ENCODE data around the gene PSG3.
"Not testable (repeated sequence)": the region's sequence is repeated elsewhere in the genome, so short reads cannot be mapped to it uniquely, and the experiment has no call there.

Gene PSG3

GRCh38 chr19:42740381-42740780 lies at the start of gene PSG3:
TSS of gene PSG3 (minus strand) at chr19:42740481. CDS start at chr19:42740384, 97 bp downstream.
- H3K27ac ChIP-seq: not testable (repeated sequence)

GRCh38 chr19:42788766-42789165 lies 48.5 kb upstream of the PSG3 start:
- H3K27ac ChIP-seq: not testable (repeated sequence)

DNA sequence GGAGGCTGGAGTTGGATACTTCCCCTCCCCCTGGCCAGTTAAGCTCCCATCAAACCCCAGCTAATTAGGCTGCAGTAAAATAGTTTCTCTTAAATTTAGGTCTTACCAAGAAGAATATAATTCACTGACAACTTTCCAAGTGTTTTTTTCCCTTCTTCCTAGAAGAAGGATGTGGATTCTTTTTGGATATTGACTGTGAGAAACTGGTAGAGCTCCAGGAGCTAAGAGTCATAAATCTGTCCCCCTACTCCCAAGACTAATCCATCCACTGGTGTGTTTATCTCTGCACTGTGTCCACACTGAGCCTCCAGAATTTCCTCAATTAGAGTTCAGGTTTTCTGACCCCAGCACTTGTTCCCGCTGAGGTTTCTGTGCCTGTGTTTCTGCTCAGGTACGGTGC lies 47.5 kb upstream of the PSG3 start:
- not testable (repeated sequence) for H3K27ac ChIP-seq

DNA sequence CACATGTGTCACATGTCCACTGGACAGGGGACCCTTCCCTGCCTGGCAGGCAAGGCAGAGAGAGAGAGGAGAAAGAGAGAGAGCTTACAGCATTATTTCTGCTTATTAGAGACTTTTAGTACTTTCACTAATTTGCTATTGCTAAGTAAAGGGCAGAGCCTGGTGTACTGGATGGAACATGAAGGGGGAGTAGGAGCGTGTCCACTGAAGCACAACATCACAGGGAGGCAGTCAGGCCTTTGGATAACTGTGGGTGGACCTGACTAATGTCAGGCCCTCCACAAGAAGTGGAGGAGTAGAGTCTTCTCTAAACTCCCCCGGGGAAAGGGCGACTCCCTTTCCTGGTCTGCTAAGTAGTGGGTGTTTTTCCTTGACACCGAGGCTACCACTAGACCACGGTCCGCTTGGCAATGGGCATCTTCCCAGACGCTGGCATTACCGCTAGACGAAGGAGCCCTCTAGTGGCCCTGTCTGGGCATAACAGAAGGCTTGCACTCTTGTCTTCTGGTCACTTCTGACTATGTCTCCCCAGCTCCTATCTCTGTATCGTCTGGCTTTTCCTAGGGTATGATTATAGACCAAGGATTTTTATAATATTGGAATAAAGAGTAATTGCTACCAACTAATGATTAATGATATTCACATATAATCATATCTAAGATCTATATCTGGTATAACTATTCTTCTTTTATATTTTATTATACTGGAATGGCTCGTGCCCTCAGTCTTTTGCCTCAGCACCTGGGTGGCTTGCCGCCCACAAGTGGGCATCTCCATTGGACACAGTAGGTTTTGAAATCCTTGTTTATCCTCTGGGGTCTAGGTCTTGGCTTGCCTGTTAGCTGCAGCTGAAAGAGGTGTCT lies 36.7 kb upstream of the PSG3 start:
- TF ChIP-seq CTCF (conservative IDR thresholded peaks at IDR 0.05): peak; percentile 95

DNA sequence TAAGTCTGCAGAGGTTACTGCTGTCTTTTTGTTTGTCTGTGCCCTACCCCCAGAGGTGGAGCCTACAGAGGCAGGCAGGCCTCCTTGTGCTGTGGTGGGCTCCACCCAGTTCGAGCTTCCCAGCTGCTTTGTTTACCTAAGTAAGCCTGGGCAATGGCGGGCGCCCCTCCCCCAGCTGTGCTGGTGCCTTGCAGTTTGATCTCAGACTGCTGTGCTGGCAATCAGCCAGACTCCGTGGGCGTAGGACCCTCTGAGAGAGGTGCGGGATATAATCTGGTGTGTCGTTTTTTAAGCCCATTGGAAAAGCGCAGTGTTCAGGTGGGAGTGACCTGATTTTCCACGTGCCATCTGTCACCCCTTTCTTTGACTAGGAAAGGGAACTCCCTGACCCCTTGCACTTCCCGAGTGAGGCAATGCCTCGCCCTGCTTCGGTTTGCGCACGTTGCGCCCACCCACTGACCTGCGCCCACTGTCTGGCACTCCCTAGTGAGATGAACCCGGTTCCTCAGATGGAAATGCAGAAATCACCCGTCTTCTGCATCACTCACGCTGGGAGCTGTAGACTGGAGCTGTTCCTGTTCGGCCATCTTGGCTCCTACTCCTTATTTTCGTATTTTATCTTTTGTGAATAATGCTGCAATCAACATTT lies 34.4 kb upstream of the PSG3 start:
- H3K27ac ChIP-seq: not testable (repeated sequence)

More for the DNA sequence above, 36.7 kb upstream of the PSG3 start:
- not testable (repeated sequence) for H3K27ac ChIP-seq

- TF ChIP-seq CTCF (conservative IDR thresholded peaks at IDR 0.05): peak; percentile 73
These were observed 27.0 kb upstream of the PSG3 start for GRCh38 chr19:42767319-42767718.

GRCh38 chr19:42766871-42767270 lies 26.6 kb upstream of the PSG3 start:
- not testable (repeated sequence) for H3K27ac ChIP-seq

More at GRCh38 chr19:42767319-42767718, 27.0 kb upstream of the PSG3 start:
- not testable (repeated sequence) for H3K27ac ChIP-seq

- no peak overlapping the region for H3K27ac ChIP-seq
- no peak for TF ChIP-seq CTCF (conservative IDR thresholded peaks at IDR 0.05)
These were observed 24.6 kb upstream of the PSG3 start for GRCh38 chr19:42764836-42765235.

DNA sequence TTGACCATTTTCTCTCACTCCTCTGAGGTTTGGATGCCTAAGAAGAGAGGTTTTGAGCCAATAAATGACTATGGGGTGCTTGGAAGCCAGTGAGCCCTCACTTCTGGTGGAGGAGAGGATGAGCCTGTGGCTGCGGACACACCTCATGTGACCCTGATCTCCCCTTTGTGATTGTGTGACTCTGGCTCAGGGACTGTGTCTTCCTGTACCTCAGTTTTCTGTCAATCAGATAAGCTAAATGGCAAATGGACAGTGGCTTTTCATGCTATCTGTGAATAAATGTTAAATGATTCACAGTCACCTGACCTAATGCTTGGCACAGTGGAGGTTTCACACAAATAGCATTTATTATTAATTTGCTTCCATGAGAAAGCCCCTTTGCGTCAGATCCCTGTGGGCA lies 22.5 kb upstream of the PSG3 start:
- no peak for TF ChIP-seq CTCF (conservative IDR thresholded peaks at IDR 0.05)
- H3K27ac ChIP-seq: no peak overlapping the region

- H3K27ac ChIP-seq: not testable (repeated sequence)
These were observed 21.6 kb upstream of the PSG3 start for GRCh38 chr19:42761924-42762295.

DNA sequence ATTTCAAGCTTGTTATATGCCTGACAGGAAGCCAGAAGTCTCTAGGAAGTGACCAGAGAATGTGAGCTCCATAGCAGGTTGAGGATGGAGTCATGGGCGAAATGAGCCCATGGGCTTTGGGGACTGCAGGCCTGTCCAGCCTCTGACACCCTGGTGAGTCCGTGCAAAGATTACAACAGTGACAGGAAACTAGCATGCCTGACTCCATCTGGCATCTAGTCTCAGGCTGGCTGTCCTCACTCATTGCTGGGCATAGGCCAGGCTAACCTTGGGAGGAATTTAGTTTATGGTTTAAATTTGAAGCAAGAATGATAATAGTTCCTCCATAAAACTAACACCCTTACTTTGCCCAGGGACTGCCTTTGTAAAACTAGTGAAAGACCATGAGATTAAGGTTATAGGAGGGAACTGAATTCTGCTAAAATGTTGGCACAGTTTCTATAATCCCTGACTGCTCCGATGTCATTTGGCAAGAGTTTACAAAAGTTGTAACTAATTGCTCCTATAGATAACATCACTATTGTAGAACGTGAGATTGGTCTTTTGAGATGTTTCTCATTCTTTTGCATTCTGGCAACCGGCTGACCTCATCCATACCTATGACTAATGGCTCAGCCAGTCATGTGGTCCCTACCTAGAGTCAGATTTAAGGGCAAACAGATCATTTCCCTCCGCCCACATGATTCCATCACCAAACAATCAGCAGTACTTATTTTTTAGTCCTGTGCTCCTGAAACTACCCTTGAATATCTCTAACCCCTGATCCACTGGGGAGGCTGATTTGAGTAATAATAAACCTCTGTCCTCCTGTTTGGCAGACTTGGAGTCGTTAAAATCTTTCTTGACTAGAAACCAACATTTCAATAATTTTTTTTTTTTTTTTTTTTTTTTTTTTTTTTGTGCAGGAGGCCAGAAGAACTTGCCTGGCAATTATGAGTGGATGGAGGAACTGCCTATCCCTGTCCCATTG lies 21.0 kb upstream of the PSG3 start:
- not testable (repeated sequence) for H3K27ac ChIP-seq

All from VCaP (cell line).